Ishikawa (cell line): Measurements from ENCODE around the gene RGS2.

Experiments
- CEBPB ChIP-seq: IDR thresholded peaks from 2 replicates; pipeline ENCODE4 v1.6.1; 2012
- CREB1 ChIP-seq: IDR thresholded peaks from 2 replicates; pipeline ENCODE4 v1.6.1; 2012; ENCODE audit warnings: low read depth
- EGR1 ChIP-seq: IDR thresholded peaks from 2 replicates; pipeline ENCODE4 v1.6.1; 2012
- MAX ChIP-seq: IDR thresholded peaks from 2 replicates; pipeline ENCODE4 v1.6.1; 2012
- TAF1 ChIP-seq: IDR thresholded peaks from 2 replicates; pipeline ENCODE4 v1.6.1; 2012; ENCODE audit warnings: low read depth, mild to moderate bottlenecking
- YY1 ChIP-seq: IDR thresholded peaks from 2 replicates; pipeline ENCODE4 v1.6.1; 2012; ENCODE audit warnings: low read depth

- TF ChIP-seq CREB1 (no peak), EGR1 (no peak), YY1 (no peak), TAF1 (no peak), MAX (no peak), CEBPB (no peak)
Observed at GRCh38 chr1:192762265-192762664, 46.6 kb upstream of the RGS2 start.
